Fibroblast of villous mesenchyme (primary cell): ENCODE data around the gene CTDSP1. TPM values are rescaled to one million over a fixed set of nuclear protein-coding genes. Genes with fewer than 3 reads are reported as not detected.

Experiments used
- DNase-seq: peaks from one replicate; pipeline ENCODE4 v3.0.0-alpha.2; 2010; ENCODE audit warnings: low read depth
- H3K4me3 ChIP-seq: 2 replicates; pipeline ENCODE4 v1.5.1; 2011; ENCODE audit warnings: low read depth, mild to moderate bottlenecking, low read length
- CTCF ChIP-seq: IDR thresholded peaks from 2 replicates; pipeline ENCODE4 v1.5.1; 2012; ENCODE audit warnings: low read depth, mild to moderate bottlenecking, low read length; ENCODE audit not compliant: insufficient read depth
- total RNA-seq: library from RNA; depleted of rRNA; stranded (reverse); fragments of >200 nt; gene quantifications from 2 replicates; pipeline ENCODE4 v1.2.3, GENCODE V29; 2012

CTDSP1 gene
- total RNA-seq, 1 donor = 66.9 TPM

- no peak for DNase-seq
- TF ChIP-seq CTCF = no peak
- H3K4me3 ChIP-seq = peak overlapping the region; percentile 30
Observed at GRCh38 chr2:218395456-218395825, 4.2 kb upstream of the CTDSP1 start.

GRCh38 chr2:218395826-218396687 lies 3.6 kb upstream of the CTDSP1 start:
- peak; percentile 98 for DNase-seq
- TF ChIP-seq CTCF = peak; percentile 86

GRCh38 chr2:218396688-218397462 lies 2.8 kb upstream of the CTDSP1 start:
- TF ChIP-seq CTCF = no peak
- peak; percentile 79 for DNase-seq

More at GRCh38 chr2:218395826-218396687, 3.6 kb upstream of the CTDSP1 start:
- H3K4me3 ChIP-seq = peak overlapping the region; percentile 82

GRCh38 chr2:218397463-218397819 lies 2.2 kb upstream of the CTDSP1 start:
- peak overlapping the region; percentile 82 for H3K4me3 ChIP-seq
- no peak for TF ChIP-seq CTCF
- no peak for DNase-seq

More at GRCh38 chr2:218396688-218397462, 2.8 kb upstream of the CTDSP1 start:
- H3K4me3 ChIP-seq = peak overlapping the region; percentile 82

GRCh38 chr2:218397820-218398436 lies 1.7 kb upstream of the CTDSP1 start:
- peak; percentile 94 for DNase-seq
- H3K4me3 ChIP-seq = peak overlapping the region; percentile 82
- TF ChIP-seq CTCF = no peak

- TF ChIP-seq CTCF = no peak
- DNase-seq = peak; percentile 87
- peak overlapping the region; percentile 82 for H3K4me3 ChIP-seq
Observed at GRCh38 chr2:218398437-218399390, 954 bp upstream of the CTDSP1 start.
